ENCODE measurements around the gene RSL24D1.

Gene RSL24D1

DNA sequence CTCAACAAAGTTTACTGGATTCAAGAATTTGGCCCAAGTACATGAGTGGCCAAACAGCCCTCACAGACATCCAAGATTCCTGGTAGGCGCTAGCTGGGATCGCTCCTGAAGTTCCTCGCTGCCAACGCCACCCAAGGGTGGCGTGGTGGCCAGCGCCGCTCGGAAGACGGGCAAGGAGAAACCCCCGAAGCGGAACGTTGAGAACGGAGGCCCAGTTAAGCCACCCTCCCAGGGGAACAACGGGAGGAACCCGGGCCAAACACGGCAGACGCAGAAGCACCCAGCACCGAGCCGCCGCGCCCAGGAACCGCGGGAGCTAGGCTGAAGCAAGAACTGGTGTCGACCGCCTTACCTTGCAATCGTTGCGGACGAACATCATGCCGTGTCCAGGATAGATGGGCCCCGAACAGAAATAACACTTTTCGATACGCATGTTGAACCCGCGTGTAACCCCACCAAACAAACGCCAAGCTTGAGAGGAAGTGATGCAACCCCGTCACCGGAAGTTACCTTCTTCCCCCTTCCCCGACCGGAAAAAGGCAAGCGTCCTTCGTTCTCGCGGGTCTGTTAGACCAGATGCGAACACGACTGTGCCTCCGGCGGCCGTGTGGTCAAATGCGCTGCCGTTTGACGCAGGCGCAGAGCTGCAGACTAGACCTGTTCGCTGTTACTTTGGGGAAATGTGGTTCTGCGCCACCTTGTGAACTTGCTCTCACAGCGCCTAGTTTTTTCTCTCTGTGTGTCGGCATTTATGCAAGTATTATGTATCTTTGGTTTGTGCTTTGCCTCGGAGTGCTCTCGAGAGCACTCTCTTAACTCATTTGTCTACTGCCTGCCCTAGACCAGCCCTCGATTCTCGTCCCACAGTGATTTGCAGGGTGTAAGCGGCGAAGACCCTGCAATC, at the start of gene RSL24D1:
TSS of gene RSL24D1 (minus strand) at position 484 of the 904 bp plus-strand sequence. CDS start at position 433, 51 bp downstream.
- DNase-seq (ENCODE audit: low read depth): peak; percentile 90

DNA sequence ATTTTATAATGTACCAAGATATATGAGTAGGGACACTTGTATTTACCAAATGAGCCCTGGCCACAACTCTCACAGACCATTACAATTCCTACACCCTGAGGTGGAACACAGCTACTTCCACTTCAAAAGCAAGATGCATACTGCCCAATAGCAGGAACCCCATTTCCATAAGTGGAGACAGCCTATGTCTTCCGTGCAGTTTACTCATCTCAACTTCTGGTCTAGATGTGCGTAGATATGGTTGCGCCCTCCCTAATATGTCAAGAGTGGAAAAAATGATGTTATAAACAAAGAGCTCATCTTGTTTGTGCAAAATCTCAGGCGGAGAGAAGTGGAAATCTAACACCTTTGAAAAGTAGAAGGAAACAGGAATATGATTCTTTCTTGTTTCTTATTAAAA, 48.3 kb upstream of the RSL24D1 start:
- DNase-seq (ENCODE audit: low read depth): no peak

DNA sequence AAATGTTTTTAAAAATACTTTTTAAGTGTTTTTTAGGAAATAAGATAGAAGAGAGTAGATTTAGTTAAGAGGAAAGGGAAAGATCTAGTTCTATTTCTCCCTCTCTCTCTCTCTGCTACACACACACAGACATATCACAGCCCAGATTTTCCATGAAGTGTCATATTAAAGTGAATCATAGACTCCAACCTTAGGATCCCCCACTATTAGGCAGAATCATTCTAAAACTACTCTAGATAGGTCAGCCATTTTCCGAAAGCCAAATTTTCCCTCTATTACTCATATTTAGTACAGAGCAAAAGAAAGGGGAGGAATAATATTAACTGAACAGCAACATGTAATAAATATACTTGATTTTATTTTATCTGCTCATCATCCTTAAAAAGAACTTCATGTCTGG, 45.1 kb upstream of the RSL24D1 start:
- DNase-seq (ENCODE audit: low read depth): no peak

DNA sequence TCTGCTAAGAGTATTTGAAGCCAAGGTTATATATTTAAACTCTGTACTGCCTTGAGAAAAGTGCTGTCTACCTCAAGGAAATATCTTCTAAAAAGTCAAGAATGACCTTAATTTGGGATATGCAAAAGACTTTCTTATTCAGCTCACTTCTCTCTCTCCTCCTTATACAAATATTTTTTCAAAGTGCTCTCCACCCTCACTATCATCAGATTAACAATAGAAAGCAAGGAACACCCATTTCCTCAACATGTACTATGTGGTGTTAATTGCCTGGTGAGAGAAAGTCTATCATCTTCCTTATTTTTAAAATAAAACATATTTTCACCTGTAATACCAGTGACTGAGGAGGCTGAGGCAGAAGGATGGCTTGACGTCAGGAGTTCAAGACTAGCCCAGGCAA, 44.4 kb upstream of the RSL24D1 start:
- DNase-seq (ENCODE audit: low read depth): no peak

DNA sequence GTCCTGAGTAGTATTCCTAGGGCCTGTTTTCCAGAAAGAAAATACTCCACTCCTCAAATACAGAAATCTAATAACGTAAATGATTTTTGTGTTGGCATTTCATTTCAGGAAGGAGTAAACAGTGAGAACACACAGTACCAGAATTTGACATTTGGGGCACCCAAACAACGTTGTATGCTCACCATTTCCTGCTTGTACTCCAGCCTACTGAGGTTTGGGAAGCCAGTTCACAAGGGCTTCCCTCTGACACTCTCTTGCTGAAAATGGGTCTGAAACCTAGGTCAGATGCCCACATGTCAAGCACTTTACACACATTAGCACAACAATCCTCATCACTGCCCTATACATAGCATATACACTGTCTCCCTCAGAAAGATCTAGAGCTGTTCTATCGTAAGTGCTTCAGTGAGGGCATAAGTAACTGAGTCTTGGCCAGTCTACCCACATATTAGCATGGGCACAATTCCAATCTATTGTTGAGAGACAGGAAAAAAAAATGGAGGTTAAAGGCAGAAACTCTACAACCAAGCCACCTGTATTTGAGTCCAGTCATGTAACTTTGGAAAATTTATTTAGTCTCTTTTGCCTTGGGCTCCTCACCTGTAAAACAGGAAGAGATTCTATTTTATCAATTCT, 43.5 kb upstream of the RSL24D1 start:
- DNase-seq (ENCODE audit: low read depth): no peak

DNA sequence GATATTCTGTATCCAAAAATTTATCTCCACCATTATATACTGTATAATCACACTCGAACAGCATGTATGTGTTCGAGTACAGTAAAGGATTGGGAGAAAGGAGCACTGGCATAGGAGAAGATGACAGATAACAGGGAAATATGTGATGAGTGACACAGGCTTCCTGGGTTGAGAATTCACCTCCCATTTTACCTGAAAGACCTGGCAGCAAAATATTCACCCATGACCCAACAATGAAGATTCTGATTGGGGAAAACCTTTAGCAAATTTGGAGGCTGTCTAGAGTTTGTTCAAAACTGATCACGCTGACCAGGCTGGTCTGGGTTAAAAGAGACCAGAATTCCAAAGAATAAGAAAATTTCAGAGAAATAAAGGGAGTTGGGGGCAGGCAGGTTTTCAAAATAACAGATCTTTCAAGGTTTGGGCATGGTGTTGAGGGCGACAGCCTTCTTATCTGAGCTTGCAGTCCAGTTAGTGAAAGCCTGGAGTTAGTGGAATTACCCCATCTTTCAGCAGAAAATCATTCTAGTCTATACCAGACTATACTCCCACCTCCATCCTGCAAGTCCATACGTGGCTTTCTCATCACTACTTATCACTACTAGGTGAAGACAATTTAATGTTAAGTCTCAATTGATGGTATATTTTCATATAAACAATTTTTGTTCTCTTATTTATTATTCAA, 42.8 kb upstream of the RSL24D1 start:
- no peak for DNase-seq (ENCODE audit: low read depth)

DNA sequence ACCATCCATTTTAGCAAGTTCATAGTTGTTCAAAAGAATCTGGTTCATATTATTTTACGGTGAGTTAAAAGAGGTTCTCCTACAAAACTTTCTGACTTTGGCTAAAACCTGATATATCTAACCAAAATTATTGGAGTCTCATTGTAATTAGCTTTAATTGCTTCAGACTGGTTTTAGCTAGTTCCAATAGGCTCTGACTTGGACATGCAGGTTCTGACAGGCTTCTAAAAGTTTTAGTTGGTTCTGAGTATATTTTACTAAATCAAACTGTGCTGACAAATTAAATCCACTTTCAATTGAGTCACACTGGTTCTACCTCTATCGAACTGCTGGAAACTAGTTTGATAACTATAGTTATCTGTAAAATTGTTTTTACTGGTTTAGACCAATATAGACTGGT, 42.1 kb upstream of the RSL24D1 start:
- DNase-seq (ENCODE audit: low read depth): no peak

DNA sequence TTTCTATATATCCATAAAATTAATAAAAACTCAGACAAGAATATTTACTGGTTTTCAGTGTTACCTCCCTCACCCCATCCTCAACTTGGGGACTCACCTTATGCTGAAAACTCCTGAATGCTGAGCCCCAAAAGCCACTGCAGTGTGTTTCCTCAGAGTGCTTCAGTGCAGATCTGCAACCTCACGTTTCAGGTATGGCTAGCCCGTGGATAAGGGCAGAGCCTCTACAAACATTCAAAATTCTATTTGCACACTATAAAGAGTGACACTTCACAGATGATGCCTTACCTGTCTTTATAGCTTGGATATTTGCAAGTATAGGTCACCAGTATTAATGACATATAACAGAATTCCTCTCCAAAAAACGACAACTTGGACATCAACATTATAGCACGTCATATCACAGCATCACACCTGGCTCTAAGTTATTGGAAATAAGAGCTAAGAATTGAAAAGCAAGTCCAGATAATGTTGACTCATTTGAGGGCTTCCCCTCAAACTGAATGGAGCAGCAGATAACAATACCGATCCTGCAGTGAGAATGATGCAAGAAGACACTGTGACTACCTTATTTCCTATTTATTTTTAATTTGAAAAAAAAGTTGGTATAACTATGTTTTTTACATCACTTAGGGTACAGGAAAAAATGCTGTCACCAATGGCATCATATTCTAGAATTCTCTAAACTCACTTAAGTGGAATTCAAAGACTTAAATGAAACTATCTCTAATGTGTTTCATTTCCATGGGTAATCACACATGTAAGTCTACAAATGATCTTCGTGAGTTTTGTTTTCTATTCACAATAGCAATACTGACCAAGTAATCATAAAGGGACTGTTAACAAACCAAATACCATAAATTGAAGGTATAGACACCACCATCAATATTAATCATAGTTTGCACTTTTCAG, 40.7 kb upstream of the RSL24D1 start:
- no peak for DNase-seq (ENCODE audit: low read depth)

DNA sequence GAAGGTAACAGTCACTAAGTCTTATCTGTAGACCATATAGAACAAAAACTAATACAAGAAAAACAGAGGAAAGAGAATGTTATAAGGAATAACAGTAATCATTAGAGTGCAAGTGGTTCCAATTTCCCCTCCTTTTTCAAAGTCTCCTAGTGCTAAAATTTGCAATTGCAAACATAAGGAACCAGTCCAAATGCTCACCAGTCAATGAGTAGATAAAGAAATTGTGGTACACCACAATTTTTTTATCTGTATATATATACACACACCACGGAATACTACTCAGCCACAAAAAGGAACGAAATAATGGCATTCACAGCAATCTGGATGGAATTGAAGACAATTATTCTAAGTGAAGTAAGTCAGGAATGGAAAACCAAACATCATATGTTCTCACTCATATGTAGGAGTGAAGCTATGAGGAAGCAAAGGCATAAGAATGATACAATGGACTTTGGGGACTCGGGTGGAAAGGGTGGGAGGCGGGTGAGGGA, 38.9 kb upstream of the RSL24D1 start:
- DNase-seq (ENCODE audit: low read depth): no peak

DNA sequence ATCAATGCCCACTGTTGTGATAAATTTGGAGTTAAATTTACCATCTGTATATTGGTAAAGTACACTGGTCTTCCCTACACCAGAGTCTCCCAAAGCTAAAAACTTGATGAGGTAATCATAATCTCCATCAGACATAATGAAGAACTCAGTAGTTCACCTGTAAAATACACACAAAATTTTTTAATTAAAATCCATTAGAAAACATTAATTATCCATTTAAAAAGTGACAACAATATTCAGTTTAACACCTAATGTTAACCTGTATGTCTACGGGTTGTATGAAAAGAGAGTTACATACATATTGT, 38.0 kb upstream of the RSL24D1 start:
- DNase-seq (ENCODE audit: low read depth): no peak

DNA sequence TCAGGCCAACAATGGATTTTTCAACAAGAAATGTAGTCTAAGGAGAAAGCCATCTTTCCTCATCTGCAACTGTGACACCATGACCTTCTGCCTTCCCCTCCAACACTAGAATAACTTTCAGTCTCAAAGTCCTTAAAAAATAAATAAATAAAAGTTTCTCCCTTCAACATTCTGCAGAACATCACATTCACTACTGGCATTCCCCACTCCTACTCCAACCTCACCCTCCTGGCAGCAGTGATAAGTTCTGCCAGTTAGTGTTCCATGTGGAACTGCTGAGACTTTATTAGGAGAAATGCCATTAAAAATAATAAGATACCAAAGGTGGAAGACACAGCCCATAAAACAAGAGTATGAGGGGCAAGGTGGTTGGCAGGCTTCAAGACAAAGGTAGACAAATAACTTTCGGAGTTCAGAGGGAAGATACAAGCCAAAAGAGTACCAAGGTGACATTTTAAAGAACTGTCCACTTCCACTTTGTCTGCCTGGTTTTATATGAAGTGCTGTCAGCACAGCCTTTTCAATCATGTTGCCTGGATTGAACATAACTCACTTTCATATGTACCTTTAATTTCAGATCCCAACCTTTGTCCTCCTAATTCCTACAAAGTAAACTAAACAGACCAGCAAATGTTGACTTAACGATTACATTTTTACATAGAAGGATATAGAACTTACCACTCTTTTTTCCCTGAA, 37.5 kb upstream of the RSL24D1 start:
- no peak for DNase-seq (ENCODE audit: low read depth)

DNA sequence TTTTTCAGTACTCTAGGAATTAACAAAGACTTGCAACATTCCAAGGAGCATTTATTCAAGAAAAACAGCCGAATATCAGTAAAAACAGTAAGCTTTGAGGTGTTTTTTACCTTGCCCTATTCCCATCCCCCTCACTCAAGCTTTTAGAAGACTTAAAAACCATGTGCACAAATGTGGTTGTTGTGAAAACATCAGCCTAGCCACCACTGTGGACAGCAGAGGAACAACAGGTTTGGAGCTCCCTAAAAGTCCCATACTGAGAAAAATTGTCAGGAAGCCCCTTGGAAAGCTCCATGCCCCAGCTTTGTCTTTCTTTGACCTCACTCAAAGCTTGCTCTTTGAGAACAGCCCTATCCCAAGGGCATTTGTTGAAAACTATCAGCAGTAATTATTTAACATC, 34.7 kb upstream of the RSL24D1 start:
- no peak for DNase-seq (ENCODE audit: low read depth)

DNA sequence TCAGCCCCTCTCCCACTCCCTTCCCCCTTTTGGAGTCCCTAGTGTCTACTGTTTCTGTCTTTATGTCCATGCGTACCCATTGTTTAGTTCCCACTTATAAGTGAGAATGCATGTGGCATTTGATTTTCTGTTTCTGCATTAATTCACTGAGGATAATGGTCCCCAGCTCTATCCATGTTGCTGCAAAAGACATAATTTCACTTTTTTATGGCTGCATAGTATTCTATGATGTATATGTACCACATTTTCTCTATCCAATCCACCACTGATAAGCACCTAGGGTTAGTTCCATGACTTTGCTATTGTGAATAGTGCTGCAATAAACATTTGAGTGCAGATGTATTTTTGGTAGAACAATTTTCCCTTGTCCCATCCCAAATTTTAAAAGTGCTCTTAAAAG, 34.2 kb upstream of the RSL24D1 start:
- no peak for DNase-seq (ENCODE audit: low read depth)

DNA sequence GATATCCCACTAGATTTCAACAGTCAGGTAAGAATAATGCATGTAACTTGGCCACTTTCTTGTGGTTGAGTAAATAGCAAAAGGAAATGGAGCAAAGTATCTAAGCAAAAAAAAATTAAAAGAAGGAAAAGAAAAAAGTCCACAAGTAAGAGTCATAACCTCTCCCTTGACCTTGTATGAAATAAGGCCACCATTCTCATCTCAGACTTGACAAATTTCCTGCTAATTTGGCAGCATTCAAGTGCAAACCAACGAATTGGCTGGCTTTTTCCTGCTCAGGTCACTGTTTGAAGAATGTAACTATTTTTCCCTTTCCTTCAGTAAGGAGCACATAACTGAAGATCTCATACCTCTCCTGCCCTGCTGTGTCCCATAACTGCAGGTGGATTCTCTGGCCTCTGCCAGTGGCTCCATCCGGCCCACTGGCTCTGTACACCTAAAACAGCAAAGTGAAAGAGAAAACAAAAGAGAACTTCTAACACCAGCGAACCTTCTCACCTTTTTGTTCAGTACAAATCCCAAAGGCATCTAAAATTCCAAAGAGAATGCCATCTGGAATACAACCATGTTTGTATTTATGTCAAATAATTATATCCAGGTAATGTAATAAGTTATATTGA, 33.4 kb upstream of the RSL24D1 start:
- no peak for DNase-seq (ENCODE audit: low read depth)

DNA sequence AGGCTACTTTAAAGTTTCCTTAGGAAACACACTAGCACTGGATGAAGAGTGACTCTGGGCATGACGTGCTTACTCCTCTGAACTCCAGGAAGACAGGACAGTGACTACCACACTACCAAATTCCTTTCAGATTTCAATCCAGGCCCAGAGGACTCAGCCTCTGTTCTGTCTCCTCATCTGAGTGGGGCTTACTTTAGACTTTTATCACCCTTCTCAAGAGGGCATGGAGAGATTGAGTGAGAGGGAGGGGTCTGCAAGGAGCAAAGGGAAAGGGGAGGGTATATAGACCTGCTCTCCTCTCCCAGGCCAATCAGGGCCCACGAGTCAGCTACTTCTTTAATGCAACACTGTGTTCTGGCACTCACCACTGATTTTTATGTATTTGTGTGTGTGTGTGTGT, 29.4 kb upstream of the RSL24D1 start:
- DNase-seq (ENCODE audit: low read depth): no peak

DNA sequence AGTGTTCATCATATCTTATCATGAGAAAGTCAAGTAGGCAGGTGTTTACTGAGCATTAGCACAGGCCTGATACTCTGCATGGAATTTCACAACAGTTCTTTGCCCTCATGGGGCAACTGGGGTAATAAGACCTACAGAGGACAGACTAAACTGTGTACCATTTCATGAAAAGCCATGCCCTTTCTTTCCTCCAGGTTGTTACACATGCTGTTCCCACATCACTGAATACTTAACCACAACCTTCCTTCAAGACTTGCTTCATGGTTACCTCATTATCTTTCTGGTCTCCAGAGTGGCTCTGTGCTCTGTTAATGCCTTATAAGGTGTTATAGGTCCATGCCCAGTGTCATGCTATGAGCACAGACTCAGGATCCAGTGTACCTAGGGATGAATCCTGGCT, 28.2 kb upstream of the RSL24D1 start:
- DNase-seq (ENCODE audit: low read depth): no peak

DNA sequence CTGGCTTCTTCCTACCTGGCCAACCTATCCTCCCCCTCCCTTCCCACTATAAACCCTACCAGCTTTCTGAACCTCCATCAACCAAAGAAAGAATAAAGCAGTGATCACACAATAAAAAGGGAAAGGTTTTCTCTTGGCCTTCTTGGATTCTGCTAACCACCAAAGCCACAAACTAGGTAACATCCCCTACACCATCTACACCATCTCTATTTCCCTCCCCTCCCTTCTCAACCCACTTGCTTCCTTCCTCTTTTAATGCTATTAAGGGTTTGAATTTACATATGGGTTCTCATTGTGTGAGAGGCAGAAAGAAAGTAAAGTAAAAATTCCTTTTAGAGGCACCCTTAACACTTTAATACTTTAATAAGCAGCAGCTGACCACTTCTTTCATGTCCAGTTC, 25.8 kb upstream of the RSL24D1 start:
- no peak for DNase-seq (ENCODE audit: low read depth)

DNA sequence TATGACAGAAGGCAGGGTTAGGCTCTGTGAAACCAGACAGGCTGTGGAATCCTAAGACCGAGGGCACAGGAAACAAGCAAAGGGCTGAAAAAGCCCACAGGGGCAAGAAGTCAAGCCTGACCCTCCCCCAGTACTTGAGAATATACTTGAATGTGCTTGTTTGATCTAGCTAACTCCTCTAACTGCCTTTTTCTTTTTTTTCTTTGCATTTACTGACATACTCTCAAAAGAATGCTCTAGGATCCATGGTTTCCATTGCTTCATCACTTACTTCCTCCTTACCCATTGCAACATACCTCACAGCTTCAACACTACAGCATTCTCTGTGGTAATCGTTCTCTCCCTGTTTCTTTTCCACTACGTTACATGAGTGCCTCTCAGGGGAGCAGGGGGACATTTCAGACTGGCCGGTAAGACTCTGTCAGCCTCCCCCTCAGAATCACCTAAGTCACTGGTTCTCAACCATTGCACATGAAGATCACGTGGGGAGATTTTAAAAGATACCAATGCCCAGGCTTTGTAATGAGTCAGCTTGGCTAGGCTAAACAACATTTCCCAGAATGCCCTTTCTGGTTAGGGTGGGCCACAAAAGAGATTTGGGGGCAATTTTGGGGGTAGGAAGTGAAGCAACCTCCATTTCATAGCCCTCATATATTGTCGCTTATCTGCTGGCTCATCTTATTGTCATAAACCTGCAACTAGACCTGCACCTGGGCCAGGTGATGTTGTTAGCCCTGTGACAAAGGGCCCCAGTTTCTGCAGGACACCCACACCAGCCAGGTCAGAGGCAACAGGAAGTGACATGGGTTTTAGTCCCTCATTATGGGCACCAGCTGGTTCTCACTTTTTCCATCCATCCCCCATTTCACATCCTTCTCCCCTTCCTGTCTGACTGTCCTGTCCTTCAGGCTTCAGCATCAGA, 24.6 kb upstream of the RSL24D1 start:
- DNase-seq (ENCODE audit: low read depth): peak; percentile 59

DNA sequence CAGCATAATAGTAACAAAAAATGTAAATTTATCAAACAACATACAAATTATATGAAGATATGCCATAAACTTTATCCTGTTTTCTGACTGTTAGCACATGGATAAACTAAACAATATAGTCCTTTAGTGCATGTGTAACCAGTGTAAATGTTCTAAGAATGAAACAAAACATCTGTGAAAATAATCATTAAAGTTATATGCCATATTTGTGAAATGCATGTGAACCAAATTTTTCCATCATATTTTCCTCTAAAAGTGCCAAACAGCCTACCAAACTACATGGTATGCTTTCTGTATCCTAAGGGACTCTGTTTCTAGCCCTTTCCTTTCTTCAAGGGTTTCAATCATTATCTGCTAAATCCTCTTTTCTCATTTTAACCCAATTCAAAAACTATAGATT, 23.9 kb upstream of the RSL24D1 start:
- DNase-seq (ENCODE audit: low read depth): no peak

DNA sequence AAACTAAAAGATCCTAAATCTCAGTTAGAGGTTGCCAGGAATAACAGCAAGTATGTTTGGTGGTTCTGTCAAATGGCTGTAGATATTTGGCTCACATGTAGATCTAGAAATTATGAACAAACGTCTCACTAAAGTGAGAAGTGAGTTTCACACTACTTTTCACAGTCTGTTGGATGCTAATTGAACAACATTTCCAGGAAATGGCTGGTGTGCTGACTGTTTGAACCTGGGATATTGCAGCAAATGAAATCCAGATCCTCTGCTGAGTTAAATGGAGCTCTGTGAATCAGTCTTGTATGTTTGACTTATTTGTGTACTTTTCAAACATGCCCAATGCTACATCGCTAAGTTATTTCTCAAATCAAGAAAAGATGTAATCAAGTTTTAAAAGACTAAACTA, 21.3 kb upstream of the RSL24D1 start:
- DNase-seq (ENCODE audit: low read depth): no peak

Measured in HS-27A (cell line).